GM21737 (cell line): ENCODE results near the gene SLC9C1.

Source experiments
- ATAC-seq: cut with Tn5 transposase; IDR thresholded peaks from one replicate; pipeline ENCODE4 v1.9.1; 2021; ENCODE audit warnings: mild to moderate bottlenecking, moderate library complexity; ENCODE audit not compliant: unreplicated experiment

Gene SLC9C1

DNA sequence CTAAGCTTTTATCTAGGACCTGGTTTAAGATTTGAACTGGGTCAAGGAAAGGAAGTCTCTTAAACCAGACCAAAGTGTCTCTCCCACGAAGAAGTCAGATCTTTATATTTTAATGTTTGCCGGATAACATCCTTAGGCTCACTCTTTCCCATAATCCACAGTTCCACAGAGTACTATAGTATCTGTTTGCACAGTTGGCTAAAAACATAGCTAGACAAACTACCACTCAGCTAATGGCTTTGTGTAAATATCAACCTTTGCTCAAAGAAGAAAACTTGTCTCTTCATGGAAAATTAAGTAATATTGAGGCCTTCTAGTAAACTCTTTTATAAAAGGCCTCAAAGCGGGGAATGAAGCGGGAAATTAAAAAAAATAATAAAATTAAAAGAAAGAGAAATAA, 13.5 kb upstream of the SLC9C1 start:
- ATAC-seq: no peak

- no peak for ATAC-seq
Measured at GRCh38 chr3:112306825-112307224, 12.8 kb upstream of the SLC9C1 start.

GRCh38 chr3:112304611-112305010, 10.6 kb upstream of the SLC9C1 start:
- ATAC-seq: no peak

DNA sequence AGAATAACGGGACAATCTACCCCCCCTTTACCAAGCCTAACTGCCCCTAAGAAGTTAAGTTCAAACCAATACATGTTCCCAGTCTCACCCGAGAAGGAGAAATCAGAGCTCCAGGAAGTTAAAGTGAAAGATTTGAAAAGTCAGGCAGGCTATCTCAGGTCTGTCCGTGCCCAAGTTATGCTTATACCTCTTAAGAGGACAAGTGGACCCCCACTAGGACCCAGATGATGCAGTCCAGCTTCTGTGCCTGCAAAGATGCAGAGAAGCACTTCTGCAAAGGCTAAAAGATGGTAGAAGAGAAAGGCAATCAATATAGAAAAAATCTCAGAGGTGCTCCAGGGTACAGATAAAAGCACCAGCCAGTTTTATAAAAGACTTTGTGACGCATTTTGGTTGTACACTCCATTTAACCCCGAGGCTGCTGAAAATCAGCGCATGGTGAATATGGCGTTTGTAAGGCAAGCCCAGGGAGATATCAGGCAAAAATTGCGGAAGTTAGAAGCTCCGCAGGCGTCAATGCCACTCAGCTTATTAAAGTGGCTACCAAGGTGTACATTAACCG, 9.8 kb upstream of the SLC9C1 start:
- no peak for ATAC-seq

DNA sequence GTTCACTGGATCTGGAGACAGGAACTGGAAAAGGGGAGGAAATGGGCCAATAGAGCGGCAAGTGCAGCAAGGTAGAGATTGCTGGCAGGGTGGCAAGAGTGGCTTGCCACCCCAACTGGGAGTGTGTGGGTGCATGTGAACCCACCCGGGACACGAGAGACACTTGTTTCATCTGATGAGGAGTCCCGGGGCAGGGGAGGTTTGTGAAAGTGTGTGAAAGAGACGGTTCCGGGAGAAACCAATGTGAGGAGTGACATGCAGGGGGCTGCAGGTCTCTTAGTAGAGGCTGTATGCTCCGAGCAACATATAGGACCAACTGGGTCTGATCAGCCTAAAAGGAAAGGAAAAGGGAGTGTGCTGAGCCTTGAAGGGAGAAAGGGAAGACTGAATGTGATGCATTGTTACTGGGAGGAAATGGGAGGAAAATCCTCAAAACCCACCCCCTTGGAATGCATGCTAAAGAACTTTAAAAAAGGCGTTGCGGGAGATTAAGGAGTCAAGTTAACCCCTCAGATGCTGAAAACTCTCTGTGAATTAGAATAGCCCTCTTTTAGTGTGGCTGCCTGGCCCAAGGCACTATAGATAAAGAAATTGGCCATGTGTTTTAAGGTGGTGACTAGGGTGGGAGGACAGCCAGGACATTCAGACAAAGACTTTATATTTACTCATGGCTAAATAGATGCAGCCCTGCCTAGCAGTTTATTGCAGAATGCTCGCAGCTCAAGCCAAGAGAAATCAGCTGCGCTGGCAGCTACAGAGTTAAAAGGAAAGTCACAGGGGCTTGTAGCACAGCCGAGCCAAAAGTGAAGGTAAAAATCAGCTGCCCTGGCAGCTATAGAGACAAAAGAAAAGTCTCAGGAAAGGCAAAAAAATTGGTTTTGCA, 9.1 kb upstream of the SLC9C1 start:
- no peak for ATAC-seq

- ATAC-seq: no peak
Measured at GRCh38 chr3:112302150-112302830, 8.3 kb upstream of the SLC9C1 start.

DNA sequence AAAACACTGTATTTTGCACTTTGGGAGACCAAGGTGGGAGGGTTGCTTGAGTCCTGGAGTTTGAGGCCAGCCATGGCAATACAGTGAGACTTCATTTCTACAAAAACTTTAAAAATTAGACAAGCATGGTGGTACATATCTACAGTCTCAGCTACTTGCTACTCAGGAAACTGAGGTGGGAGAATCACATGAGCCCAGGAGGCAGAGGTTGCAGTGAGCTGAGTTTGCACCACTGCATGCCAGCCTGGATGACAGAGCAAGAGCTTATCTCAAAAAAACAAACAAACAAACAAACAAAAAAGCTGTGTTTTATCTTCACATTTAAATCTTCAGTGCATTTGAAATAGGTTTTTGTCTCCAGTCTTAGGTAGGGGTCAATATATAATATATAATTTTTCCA, 4.8 kb upstream of the SLC9C1 start:
- ATAC-seq: no peak

GRCh38 chr3:112297714-112298113, 3.7 kb upstream of the SLC9C1 start:
- ATAC-seq: no peak

GRCh38 chr3:112289011-112289410, 5.0 kb downstream of the SLC9C1 start:
- no peak for ATAC-seq

DNA sequence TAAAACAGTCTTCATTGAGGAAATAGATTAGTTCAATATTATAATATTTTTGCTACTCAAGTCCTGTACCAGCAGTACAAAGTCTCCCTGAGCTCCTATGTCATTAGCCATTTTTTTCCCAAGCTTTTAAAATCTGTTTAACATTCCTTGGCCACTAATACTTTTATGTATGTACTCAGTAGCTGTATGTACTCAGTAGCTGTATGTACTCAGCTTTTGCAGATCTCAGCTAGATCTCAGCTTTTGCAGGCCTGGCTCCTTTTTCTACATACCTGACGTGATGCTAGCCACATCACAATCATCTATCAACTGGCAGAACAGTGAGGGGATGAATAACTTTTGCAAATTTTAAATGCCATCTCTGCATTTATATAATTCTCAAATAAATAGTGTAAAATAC, 13.8 kb downstream of the SLC9C1 start:
- no peak for ATAC-seq

GRCh38 chr3:112273536-112273935, 20.5 kb downstream of the SLC9C1 start:
- ATAC-seq: no peak

DNA sequence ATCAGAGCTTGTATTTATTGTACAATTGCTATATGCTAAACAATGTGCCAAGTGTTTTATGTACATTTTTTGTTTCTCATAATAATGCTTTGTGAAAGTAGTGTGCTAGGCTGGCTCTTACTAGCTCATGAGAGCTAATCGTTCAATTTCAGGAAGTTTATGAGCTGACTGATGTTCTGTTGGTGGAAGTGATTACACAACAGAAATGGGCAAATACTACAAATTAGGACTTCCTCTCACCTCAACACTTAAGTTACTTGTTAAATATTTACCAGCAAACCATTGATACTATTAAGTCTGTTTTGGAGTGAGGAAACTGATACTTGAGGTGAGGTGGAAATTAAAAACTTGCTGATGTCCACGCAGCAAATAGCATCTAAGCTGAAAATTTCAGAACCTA, 32.3 kb downstream of the SLC9C1 start:
- no peak for ATAC-seq

- no peak for ATAC-seq
Measured at GRCh38 chr3:112260563-112260962, 33.5 kb downstream of the SLC9C1 start.

GRCh38 chr3:112253301-112253971, 40.6 kb downstream of the SLC9C1 start:
- ATAC-seq: no peak

GRCh38 chr3:112247900-112248299, 46.1 kb downstream of the SLC9C1 start:
- no peak for ATAC-seq

DNA sequence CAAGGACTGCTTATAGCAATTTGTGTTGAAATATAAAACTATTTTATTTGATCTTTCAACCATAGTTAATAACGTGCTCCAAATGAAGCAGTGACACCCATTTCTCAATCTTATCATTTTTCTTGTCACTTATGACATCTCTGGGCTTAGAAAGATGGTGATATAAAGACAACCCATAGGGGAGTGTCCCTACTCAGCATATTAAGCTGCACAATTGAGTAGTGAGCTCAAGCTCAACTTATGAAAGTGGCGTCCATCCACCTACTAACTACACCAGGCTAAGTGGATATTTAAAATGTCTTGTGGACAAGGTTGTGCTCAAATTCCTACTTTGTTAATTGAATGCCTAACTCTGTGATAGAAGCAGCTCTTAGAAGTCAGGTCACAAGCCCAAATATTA, 46.7 kb downstream of the SLC9C1 start:
- no peak for ATAC-seq

DNA sequence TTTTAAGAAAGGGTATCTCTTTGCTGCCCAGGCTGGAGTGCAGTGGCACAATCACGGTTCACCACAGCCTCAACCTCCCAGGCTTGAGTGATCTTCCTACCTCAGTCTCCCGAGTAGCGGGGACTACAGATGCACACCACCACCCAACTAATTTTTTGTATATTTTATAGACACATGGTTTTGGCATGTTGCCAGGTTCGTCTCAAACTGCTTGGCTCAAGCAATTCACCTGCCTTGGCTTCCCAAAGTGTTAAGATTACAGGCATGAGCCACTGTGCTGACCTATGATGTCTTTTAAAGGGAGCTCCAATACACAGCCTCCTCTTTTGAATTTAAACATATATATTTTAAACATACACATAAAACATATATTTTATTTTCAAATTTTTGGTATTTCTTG, 60.9 kb downstream of the SLC9C1 start:
- no peak for ATAC-seq

GRCh38 chr3:112231727-112232126, 62.3 kb downstream of the SLC9C1 start:
- no peak for ATAC-seq

- no peak for ATAC-seq
Measured at GRCh38 chr3:112230033-112230432, 64.0 kb downstream of the SLC9C1 start.

DNA sequence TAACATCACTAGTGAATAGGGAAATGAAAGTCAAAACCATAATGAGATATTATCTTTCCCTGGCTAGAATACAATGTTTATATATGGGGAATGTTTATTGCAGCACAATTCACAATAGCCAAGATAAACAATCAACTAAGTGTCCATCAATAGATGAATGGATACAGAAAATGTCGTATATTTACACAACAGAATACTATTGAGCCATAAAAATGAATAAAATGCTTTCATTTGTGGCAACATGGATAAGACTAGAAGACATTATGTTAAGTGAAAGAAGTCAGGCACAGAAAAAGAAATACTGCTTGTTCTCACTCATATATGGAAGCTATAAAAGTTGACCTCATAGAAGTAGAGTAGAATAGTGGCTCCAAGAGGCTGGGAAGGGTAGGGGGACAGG, 65.2 kb downstream of the SLC9C1 start:
- ATAC-seq: no peak

- no peak for ATAC-seq
Measured at GRCh38 chr3:112200317-112200666, 93.7 kb downstream of the SLC9C1 start.
